A549 (cell line): Measurements from ENCODE around the gene SEC24D.

ENCODE experiments used
- CEBPB ChIP-seq, 2 experiments: fragments of >200 bp in 1 of 2; sonication (Bioruptor Twin) in 1 of 2; formaldehyde crosslinking in 1 of 2; IDR thresholded peaks; 2 replicates each; pipeline ENCODE4 v1.6.1; 2012 to 2016
- CHD2 ChIP-seq: fragments of 150-350 bp; IDR thresholded peaks from 2 replicates; pipeline ENCODE4 v1.6.1; 2014; ENCODE audit warnings: low read length; ENCODE audit not compliant: partially characterized antibody
- ESRRA ChIP-seq: fragments of 150-350 bp; IDR thresholded peaks from 2 replicates; pipeline ENCODE4 v1.6.1; 2014; ENCODE audit warnings: mild to moderate bottlenecking, low read length, borderline replicate concordance
- POLR2A ChIP-seq: IDR thresholded peaks from 2 replicates; pipeline ENCODE4 v1.6.1; 2012; ENCODE audit warnings: mild to moderate bottlenecking, low read length
- POLR2AphosphoS2 ChIP-seq: conservative IDR thresholded peaks from 2 replicates; pipeline ENCODE4 v1.6.1; 2012; ENCODE audit warnings: low read length, improper control_type of control experiment, inconsistent platforms
- TF ChIP-seq, protein P1 (sequence below): fragments of 200-600 bp; sonication (generic); IDR thresholded peaks from 2 replicates; pipeline ENCODE4 v1.6.1; 2016; ENCODE audit warnings: antibody characterized with exemption, mild to moderate bottlenecking, moderate library complexity
- TF ChIP-seq, protein P2 (sequence below): fragments of >200 bp; sonication (Bioruptor Twin); formaldehyde crosslinking; IDR thresholded peaks from 3 replicates; pipeline ENCODE4 v1.5.1; 2016

GRCh38 chr4:118753096-118753495 is 82.8 kb downstream of the SEC24D start:
- TF ChIP-seq POLR2A (no peak), CHD2 (no peak), POLR2AphosphoS2 (no peak), ESRRA (no peak), CEBPB (IDR thresholded peaks at IDR 0.05) (no peak)
- TF ChIP-seq, protein P1, sequence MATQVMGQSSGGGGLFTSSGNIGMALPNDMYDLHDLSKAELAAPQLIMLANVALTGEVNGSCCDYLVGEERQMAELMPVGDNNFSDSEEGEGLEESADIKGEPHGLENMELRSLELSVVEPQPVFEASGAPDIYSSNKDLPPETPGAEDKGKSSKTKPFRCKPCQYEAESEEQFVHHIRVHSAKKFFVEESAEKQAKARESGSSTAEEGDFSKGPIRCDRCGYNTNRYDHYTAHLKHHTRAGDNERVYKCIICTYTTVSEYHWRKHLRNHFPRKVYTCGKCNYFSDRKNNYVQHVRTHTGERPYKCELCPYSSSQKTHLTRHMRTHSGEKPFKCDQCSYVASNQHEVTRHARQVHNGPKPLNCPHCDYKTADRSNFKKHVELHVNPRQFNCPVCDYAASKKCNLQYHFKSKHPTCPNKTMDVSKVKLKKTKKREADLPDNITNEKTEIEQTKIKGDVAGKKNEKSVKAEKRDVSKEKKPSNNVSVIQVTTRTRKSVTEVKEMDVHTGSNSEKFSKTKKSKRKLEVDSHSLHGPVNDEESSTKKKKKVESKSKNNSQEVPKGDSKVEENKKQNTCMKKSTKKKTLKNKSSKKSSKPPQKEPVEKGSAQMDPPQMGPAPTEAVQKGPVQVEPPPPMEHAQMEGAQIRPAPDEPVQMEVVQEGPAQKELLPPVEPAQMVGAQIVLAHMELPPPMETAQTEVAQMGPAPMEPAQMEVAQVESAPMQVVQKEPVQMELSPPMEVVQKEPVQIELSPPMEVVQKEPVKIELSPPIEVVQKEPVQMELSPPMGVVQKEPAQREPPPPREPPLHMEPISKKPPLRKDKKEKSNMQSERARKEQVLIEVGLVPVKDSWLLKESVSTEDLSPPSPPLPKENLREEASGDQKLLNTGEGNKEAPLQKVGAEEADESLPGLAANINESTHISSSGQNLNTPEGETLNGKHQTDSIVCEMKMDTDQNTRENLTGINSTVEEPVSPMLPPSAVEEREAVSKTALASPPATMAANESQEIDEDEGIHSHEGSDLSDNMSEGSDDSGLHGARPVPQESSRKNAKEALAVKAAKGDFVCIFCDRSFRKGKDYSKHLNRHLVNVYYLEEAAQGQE = no peak
- TF ChIP-seq, protein P2, sequence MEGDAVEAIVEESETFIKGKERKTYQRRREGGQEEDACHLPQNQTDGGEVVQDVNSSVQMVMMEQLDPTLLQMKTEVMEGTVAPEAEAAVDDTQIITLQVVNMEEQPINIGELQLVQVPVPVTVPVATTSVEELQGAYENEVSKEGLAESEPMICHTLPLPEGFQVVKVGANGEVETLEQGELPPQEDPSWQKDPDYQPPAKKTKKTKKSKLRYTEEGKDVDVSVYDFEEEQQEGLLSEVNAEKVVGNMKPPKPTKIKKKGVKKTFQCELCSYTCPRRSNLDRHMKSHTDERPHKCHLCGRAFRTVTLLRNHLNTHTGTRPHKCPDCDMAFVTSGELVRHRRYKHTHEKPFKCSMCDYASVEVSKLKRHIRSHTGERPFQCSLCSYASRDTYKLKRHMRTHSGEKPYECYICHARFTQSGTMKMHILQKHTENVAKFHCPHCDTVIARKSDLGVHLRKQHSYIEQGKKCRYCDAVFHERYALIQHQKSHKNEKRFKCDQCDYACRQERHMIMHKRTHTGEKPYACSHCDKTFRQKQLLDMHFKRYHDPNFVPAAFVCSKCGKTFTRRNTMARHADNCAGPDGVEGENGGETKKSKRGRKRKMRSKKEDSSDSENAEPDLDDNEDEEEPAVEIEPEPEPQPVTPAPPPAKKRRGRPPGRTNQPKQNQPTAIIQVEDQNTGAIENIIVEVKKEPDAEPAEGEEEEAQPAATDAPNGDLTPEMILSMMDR = no peak
